Activated naive CD8-positive, alpha-beta T cell treated with anti-CD3 and anti-CD28 coated beads for 36 hours (primary cell): Measurements from ENCODE around the gene CNBD2. TPM values are rescaled to one million over a fixed set of nuclear protein-coding genes. Genes with fewer than 3 reads are reported as not detected.
"Not testable (repeated sequence)": the region's sequence is repeated elsewhere in the genome, so short reads cannot be mapped to it uniquely, and the experiment has no call there.

Experiments used
- DNase-seq: peaks from one replicate; pipeline ENCODE4 v3.0.0; 2021
- H3K27ac Mint-ChIP-seq: one replicate; pipeline ENCODE4 v1.8.0; 2022; ENCODE audit warnings: mild to moderate bottlenecking, moderate library complexity, mixed read lengths
- H3K27me3 Mint-ChIP-seq: one replicate; pipeline ENCODE4 v1.8.0; 2022; ENCODE audit warnings: mild to moderate bottlenecking, mixed read lengths
- H3K36me3 Mint-ChIP-seq: one replicate; pipeline ENCODE4 v1.8.0; 2021; ENCODE audit warnings: mild to moderate bottlenecking, mixed read lengths
- H3K4me1 Mint-ChIP-seq: one replicate; pipeline ENCODE4 v1.8.0; 2021; ENCODE audit warnings: mixed read lengths
- H3K4me3 Mint-ChIP-seq: one replicate; pipeline ENCODE4 v1.8.0; 2022; ENCODE audit warnings: mild to moderate bottlenecking, moderate library complexity, mixed read lengths
- H3K9me3 Mint-ChIP-seq: one replicate; pipeline ENCODE4 v1.8.0; 2022; ENCODE audit warnings: mixed read lengths
- total RNA-seq, 2 experiments: library from RNA; stranded (reverse); gene quantifications; one replicate each; pipeline ENCODE4 v1.2.3, GENCODE V29; 2021

Gene CNBD2
- total RNA-seq, 2 experiments from 2014 or later = 3.6 to 3.8 TPM

DNA sequence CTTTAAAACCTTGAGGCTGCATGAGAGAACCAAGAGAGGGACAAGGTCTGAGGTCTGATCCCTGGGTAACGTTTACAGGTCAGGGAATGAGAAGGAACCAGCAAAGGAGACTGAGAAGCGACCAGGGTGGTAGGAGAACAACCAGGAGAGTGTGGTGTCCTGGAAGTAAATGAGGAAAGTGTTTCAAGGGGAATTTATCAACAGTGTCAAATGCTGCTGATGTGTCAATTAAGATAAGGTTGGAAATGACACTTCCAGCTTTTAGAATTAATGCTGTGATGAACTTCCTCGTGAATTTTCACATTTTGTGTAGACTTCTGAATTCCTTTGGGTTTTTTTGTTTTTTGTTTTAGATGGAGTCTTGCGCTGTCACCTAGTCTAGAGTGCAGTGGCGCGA is 83.7 kb downstream of the CNBD2 start:
- peaks cover 23% of the 10 kb centered on the region for H3K36me3 Mint-ChIP-seq
- no peak for DNase-seq
- H3K27ac Mint-ChIP-seq = no peak overlapping the region
- H3K4me3 Mint-ChIP-seq = no peak overlapping the region
- no peaks in the 10 kb centered on the region for H3K27me3 Mint-ChIP-seq
- no peaks in the 10 kb centered on the region for H3K9me3 Mint-ChIP-seq
- peaks cover 19% of the 10 kb centered on the region for H3K4me1 Mint-ChIP-seq

DNA sequence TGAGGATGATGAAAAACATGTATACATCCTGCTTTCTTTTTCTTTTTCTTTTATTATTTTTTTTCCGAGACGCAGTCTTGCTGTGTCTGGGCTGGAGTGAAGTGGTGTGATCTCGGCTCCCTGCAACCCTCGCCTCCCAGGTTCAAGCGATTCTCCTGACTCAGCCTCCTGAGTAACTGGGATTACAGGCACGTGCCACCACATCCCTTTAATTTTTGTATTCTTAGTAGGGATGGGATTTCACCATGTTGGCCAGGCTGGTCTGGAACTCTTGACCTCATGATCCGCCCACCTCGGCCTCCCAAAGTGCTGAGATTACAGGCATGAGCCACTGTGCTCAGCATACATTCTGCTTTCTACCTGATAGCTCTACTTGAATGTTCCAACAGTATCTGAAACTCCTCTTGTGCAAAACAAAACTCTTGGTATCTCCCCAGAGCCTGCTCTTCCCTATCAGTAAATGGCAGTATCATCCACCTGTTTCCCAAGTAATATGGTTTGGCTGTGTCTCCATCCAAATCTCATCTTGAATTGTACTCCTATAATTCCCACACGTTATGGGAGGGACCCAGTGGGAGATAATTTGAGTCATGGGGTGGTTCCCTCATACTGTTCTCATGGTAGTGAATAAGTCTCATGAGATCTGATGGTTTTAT is 85.6 kb downstream of the CNBD2 start:
- not testable (repeated sequence) for H3K4me1 Mint-ChIP-seq, H3K4me3 Mint-ChIP-seq, H3K27me3 Mint-ChIP-seq, DNase-seq, H3K9me3 Mint-ChIP-seq, H3K27ac Mint-ChIP-seq, H3K36me3 Mint-ChIP-seq

DNA sequence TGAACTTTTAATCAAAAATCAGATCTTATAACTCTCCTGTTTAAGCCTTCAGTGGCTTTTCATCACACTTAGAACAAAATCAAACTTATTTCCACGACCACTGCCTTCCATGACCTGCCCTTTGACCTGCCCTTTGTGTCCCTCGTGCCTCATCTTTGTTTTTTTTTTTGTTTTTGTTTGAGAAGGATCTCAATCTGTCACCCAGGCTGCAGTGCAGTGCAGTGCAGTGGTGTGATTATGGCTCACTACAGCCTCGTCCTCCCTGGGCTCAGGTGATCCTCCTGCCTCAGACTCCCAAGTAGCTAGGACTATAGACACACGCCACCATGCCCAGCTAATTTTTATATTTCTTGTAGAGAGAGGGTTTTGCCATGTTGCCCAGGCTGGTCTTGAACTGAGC is 86.8 kb downstream of the CNBD2 start:
- DNase-seq = no peak
- Mint-ChIP-seq H3K27ac (no peak overlapping the region), H3K4me3 (no peak overlapping the region), H3K36me3 (no peaks in the 10 kb centered on the region), H3K9me3 (no peaks in the 10 kb centered on the region), H3K4me1 (peaks cover 8% of the 10 kb centered on the region), H3K27me3 (no peaks in the 10 kb centered on the region)

DNA sequence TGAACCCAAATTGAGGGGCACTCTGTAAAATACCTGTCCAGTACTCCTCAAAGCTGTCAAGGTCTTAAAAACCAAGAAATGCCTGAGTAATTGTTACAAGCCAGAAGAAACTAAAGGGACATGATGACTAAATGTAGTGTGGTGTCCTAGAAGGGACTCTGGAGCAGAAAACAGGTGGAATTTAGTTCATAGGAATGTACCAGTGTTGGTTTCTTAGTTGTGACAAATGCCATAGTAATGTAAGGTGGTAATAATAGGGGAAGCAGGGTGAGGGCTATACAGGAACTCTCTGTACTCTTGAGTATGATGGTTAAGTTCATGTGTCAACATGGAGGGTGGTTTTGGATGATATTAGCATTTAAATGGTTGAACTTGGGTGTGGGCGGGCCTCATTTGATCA is 92.3 kb downstream of the CNBD2 start:
- H3K4me1 Mint-ChIP-seq = peaks cover 4% of the 10 kb centered on the region
- no peak overlapping the region for H3K27ac Mint-ChIP-seq
- no peaks in the 10 kb centered on the region for H3K36me3 Mint-ChIP-seq
- no peaks in the 10 kb centered on the region for H3K9me3 Mint-ChIP-seq
- no peak for DNase-seq
- no peak overlapping the region for H3K4me3 Mint-ChIP-seq
- peaks cover 5% of the 10 kb centered on the region for H3K27me3 Mint-ChIP-seq

DNA sequence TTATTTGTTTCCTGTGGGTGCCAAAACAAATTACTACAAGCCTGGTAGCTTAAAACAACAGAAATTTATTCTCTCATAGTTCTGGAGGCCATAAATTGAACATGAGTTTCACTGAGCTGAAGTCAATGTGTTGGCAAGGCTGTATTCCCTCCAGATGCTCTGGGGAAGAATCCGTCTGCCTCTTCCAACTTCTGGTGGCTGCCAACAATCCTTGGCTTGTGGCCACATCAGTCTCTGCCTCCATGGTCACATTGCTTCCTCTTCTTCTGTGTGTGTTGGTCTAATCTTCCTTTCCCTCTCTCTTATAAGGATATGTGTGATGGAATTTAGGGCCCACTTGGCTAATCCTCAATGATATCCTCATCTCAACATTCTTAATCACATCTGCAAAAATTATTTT is 93.4 kb downstream of the CNBD2 start:
- H3K9me3 Mint-ChIP-seq = no peaks in the 10 kb centered on the region
- no peak overlapping the region for H3K4me3 Mint-ChIP-seq
- DNase-seq = no peak
- H3K4me1 Mint-ChIP-seq = peaks cover 4% of the 10 kb centered on the region
- H3K27ac Mint-ChIP-seq = no peak overlapping the region
- peaks cover 5% of the 10 kb centered on the region for H3K27me3 Mint-ChIP-seq
- H3K36me3 Mint-ChIP-seq = no peaks in the 10 kb centered on the region

DNA sequence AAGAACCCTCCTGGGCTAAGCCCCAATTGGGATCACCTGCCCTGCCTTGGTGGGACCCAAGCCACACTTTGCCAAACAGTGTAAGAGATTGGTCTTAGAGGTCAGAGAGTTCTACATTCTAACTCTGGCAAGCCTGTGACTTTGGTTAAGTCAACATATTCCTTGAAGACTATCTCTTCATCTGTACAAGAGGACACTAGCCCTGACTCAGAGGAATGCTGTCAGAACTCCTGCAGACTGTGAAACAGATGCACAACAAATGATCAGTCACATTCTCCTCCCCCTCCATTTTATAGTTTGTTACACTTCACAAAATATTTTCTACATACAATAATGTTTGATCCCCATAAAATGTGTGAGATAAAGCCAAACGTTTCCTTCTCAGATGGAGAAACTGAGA is 94.4 kb downstream of the CNBD2 start:
- Mint-ChIP-seq H3K4me3 (no peak overlapping the region), H3K4me1 (peaks cover 4% of the 10 kb centered on the region), H3K27me3 (peaks cover 5% of the 10 kb centered on the region), H3K36me3 (no peaks in the 10 kb centered on the region), H3K27ac (no peak overlapping the region), H3K9me3 (no peaks in the 10 kb centered on the region)
- no peak for DNase-seq

DNA sequence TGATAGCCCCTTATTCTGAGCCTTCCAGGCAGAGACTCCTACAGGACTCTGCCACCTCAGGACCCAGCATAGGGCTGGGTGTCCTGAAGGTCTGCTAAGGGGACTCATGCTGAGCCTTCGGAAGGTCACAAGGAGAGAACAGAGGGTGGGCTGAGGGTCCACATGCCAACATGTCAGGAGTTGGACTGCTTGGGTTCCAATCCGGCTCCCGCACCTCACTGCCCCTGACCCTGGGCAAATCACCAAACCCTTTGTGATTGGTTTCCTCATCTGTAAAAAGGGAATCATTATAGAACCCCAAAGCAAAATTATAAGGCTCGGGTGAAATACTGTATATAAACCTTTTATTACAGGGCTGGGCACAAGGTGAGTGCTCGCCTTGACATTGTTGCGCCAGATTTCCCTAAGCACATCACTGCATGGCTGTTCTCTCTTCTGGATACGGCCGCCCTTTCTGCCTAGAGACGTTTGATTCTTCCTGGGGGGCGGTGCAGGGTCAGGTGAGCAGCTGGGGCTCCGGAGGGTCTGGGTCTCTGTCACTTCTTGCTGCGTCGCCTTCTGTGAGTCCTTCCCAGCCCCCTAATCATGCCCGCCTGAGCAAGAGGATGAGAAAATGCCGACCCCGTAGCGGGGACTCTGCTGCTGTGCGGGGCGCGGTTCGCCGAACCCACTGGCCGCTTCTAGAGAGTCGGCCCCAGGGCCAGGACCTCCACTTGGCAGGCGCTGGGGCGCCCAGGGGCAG is 95.7 kb downstream of the CNBD2 start:
- Mint-ChIP-seq H3K4me1 (peaks cover 4% of the 10 kb centered on the region), H3K36me3 (no peaks in the 10 kb centered on the region), H3K9me3 (no peaks in the 10 kb centered on the region), H3K27ac (no peak overlapping the region), H3K27me3 (peaks cover 5% of the 10 kb centered on the region), H3K4me3 (peak overlapping the region; percentile 81)
- DNase-seq = no peak

DNA sequence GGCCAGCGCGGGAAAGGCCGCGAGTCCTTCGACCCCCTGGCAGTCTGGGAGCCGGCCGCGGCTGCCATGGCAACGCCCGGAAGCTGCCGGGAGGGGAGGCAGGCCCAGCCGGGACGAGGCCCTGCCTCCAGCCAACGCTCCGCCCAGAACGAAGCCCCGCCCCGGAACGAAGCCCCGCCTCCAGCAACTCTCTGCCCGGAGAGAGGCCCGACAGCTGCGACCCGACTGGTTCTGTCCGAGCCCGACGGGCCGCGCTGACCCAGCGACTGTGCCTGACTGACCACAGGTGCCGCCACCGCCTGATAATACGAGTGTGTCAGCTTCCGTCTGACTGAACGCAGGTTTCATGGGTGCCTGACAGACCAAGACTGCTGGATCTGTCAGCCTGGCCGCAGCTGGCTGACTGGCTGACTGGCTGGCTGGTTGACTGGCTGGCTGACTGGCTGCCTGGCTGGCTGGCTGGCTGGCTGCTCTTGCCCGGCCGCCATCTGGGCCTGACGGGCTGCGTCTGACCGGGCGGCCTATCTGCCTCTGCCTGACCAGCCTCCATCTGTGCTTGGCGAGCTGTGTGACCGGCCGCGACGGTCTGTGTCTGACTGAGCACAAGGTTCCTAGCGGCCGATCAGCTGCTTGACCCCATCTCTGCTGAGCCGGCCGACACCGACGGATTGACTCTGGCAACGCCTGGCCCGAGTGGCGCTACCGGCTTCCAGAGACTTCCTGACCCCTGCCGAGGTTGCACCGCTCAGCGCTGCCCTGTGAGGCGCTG is 96.5 kb downstream of the CNBD2 start:
- H3K36me3 Mint-ChIP-seq = no peaks in the 10 kb centered on the region

DNA sequence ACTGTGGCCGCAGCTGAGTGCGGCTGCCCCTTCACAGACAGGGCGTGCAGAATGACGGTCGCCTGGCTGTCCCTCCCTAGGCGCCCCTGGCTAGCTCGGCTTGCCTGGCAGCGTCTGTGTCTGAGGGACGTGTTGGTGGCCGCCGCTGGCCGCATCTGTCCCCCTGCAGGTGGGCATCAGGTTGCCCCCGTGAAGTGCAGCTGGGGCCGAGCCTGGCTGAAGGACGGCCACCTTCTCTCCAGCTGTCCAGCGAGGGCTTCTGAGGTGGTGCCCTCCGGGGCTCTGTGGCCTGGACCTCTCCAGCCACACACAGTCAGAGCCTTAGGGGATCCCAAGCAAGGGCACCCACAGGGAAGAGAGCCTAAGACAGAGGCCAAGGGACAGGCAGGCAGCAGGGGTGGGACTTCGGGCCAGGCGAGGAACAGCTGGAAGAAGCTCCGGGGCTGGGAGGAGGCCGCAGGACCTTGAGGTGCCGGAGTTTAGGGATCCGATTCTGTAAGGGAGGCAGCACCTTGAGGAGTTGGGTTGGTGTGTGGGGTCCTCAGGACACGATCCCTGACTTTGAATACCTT is 97.1 kb downstream of the CNBD2 start:
- no peak for DNase-seq
- Mint-ChIP-seq H3K27me3 (peaks cover 5% of the 10 kb centered on the region), H3K4me1 (peaks cover 4% of the 10 kb centered on the region), H3K27ac (no peak overlapping the region), H3K36me3 (no peaks in the 10 kb centered on the region), H3K9me3 (no peaks in the 10 kb centered on the region), H3K4me3 (peak overlapping the region; percentile 81)

More for the DNA sequence above, 96.5 kb downstream of the CNBD2 start:
- peak; percentile 92 for DNase-seq
- Mint-ChIP-seq H3K9me3 (no peaks in the 10 kb centered on the region), H3K27ac (no peak overlapping the region), H3K27me3 (peaks cover 5% of the 10 kb centered on the region), H3K4me1 (peaks cover 4% of the 10 kb centered on the region), H3K4me3 (peak overlapping the region; percentile 81)

DNA sequence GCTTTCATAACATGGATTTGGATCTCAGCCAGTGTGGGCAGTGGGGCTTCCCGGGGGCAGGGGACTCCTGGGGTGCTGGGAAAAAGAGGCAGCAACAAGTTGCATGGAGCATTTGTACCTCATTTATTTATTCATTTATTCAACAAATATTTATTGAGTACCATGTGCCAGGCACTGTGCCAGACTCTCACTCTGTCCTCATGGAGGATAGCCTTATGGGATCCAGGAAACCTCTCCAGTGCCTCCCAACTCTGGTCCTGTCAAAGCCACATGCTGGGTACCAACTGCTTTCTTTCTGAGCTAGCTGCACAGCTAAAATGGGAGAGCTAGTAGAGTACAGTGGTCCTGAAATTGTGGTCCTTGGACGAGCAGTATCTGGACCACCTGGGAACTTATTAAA is 98.4 kb downstream of the CNBD2 start:
- Mint-ChIP-seq H3K36me3 (no peaks in the 10 kb centered on the region), H3K4me3 (no peak overlapping the region), H3K9me3 (no peaks in the 10 kb centered on the region), H3K27ac (no peak overlapping the region), H3K27me3 (peaks cover 5% of the 10 kb centered on the region), H3K4me1 (peaks cover 4% of the 10 kb centered on the region)
- no peak for DNase-seq

DNA sequence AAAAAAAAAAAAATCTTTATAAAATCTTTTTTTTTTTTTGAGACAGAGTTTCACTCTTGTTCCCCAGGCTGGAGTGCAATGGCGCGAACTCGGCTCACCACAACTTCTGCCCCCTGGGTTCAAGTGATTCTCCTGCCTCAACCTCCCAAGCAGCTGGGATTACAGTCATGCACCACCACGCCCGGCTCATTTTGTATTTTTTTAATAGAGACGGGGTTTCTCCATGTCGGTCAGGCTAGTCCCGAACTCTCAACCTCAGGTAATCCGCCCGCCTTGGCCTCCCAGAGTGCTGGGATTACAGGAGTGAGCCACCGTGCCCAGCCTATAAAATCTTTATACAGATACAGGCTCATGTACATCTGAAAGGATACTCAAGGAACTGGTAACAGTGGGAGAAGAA is 100.1 kb downstream of the CNBD2 start:
- not testable (repeated sequence) for H3K9me3 Mint-ChIP-seq, DNase-seq, H3K27ac Mint-ChIP-seq, H3K27me3 Mint-ChIP-seq, H3K4me3 Mint-ChIP-seq, H3K4me1 Mint-ChIP-seq, H3K36me3 Mint-ChIP-seq

DNA sequence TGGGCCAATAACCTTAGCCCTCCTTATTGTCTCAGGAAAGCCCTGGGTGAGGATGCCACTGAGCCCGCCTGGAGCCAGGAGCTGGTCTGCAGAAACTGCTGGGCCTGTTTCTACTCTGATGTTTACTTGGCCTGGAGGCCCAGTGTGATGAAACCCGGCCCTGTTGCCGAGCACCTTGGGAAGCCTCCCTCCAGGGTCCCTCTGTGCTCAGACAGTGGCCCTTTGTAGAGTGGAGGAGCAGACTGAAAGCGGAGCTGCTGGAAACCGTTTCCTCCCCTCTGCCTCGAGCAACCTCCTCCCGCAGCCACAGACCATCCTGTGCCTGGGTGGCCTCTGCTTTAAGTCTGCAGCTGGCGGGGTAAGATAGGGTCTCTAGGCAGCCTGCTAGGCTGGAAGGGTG is 102.1 kb downstream of the CNBD2 start:
- no peak for DNase-seq
- Mint-ChIP-seq H3K4me3 (no peak overlapping the region), H3K9me3 (no peaks in the 10 kb centered on the region), H3K27ac (no peak overlapping the region), H3K36me3 (no peaks in the 10 kb centered on the region), H3K27me3 (no peaks in the 10 kb centered on the region), H3K4me1 (no peaks in the 10 kb centered on the region)

DNA sequence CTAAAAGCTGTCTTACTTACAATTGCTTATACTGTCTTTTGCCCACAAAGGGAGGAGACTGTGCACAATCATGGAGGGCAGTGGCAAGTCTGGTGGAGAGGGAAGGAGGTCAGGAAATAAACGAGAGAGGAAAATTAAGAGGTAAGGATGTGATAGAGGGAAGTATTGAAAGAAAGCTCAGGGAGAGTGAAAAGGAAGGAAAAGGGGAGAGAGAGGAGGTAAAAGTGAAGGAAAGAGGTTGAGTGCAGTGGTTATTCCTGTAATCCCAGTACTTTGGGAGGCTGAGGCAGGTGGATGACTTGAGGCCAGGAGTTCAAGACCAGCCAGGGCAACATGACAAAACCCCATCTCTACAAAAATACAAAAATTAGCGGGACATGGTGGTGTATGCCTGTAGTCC is 103.5 kb downstream of the CNBD2 start:
- Mint-ChIP-seq H3K9me3 (no peaks in the 10 kb centered on the region), H3K4me1 (no peaks in the 10 kb centered on the region), H3K36me3 (no peaks in the 10 kb centered on the region), H3K27me3 (no peaks in the 10 kb centered on the region), H3K27ac (no peak overlapping the region), H3K4me3 (no peak overlapping the region)
- DNase-seq = no peak

DNA sequence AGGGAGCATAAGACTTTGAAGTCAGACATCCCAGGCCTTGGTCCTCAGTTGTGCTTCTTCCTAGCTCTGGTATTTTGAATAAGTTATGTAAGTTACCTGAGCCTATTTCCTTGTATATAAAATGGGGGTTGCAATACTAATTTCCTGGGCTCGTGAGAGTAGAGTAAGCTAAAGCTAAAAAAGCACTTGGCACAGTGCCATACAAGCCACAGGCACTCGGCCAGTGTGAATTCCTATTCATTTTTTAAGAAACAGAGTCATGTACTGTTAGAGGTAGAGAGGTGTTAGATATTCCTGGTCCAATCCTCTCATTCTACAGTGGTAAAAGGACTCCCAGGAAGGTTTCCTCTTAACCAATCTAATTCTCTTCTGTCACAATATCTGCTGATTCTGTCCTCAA is 106.6 kb downstream of the CNBD2 start:
- Mint-ChIP-seq H3K27me3 (peaks cover 2% of the 10 kb centered on the region), H3K4me1 (peaks cover 4% of the 10 kb centered on the region), H3K9me3 (no peaks in the 10 kb centered on the region), H3K27ac (no peak overlapping the region), H3K4me3 (no peak overlapping the region), H3K36me3 (no peaks in the 10 kb centered on the region)
- DNase-seq = no peak

DNA sequence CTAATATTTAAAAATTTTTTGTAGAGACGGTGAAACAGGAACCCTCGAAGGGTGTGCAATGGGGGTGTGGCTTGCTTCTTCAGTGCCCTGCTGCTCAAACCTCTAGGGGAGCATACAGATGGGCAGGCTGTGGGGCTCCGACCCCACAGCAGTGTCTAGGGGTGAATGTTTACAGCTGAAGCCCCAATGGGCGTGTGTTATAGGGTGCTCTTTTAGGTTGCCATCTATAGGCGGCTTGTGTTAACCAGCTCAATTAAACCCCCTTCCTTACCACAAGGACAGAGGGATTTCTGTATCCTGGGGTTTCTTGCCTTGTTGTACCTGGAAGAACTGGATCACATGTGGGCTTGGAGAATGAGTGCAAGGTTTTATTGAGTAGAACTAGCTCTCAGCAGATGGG is 109.4 kb downstream of the CNBD2 start:
- not testable (repeated sequence) for H3K27me3 Mint-ChIP-seq, H3K27ac Mint-ChIP-seq, H3K36me3 Mint-ChIP-seq, H3K4me3 Mint-ChIP-seq, H3K9me3 Mint-ChIP-seq, H3K4me1 Mint-ChIP-seq, DNase-seq
